AG08396 (cell line): ENCODE results near the gene LRRC10.

Experiments
- DNase-seq: peaks from one replicate; pipeline ENCODE4 v3.0.0; 2012; ENCODE audit warnings: low spot score, mixed read lengths

The LRRC10 gene, protein sequence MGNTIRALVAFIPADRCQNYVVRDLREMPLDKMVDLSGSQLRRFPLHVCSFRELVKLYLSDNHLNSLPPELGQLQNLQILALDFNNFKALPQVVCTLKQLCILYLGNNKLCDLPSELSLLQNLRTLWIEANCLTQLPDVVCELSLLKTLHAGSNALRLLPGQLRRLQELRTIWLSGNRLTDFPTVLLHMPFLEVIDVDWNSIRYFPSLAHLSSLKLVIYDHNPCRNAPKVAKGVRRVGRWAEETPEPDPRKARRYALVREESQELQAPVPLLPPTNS

DNA sequence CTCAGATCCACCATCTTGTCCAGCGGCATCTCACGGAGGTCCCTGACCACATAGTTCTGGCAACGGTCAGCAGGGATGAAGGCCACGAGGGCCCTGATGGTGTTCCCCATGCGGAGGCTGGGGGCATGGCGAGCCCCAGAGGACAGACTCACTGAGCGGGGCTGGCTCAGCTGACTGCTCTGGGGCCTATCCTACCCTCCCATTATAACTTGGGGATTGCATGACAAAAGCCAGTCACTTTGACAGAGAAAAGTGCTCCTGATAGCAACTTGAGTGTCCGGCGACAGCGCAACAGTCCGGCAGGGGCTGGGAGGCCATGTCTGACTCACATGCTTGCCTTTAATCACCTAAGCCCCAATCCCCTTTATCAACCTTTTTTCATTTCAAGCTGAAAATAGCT lies at the start of gene LRRC10:
TSS of gene LRRC10 (minus strand) at position 179 of the 400 bp plus-strand sequence. CDS start at position 110, 69 bp downstream.
- no peak for DNase-seq

DNA sequence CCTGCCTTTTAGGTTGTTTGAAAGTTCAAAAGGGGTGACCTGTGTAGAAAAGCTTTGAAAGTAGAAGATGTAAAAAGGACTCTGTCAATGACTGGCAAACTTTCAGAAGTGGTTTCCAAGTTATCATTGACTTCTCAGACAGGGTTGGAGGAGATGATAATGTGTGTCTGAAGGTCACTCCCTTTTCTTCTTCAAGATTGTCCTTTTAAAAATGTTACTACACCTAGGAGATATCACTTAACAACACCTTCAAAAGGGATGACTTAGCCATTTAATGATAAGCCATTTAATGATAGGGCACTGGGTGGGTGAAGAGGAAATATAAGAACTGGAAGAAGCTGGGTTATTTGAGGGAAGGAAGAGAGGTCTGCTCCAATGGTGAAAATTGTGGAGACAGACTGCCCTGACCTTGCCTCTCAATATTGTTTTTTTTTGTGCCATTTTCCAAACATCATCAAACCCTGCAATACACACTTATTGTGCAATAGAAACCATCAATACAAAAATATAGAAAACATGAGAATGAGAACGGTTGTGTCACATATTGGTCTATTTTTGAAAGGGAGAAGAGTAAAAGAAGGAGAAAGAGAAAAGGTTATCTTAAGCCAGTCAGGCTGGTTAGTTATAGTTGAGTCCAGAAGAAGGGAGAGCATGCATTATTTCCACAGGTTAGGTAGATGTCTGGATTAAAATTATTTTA lies 49.6 kb upstream of the LRRC10 start:
- DNase-seq: no peak

DNA sequence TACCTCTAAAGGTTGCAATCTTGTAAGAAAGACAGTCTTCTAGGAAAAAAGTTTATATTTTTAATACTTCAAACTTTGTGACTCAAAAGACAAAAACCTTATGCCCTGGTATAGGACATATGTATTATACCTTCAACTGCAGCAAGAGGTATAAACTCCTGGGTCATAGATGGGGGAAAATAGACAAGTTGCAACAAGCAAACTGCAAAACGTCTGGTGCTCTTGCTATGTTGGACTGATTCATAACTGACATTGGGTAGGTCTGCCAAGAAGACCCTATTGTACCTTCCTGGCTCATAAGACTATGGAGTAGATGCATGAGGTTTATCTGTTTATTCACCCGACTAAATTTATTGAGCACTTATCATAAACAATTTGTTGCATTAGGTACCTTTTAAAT lies 47.5 kb upstream of the LRRC10 start:
- no peak for DNase-seq

DNA sequence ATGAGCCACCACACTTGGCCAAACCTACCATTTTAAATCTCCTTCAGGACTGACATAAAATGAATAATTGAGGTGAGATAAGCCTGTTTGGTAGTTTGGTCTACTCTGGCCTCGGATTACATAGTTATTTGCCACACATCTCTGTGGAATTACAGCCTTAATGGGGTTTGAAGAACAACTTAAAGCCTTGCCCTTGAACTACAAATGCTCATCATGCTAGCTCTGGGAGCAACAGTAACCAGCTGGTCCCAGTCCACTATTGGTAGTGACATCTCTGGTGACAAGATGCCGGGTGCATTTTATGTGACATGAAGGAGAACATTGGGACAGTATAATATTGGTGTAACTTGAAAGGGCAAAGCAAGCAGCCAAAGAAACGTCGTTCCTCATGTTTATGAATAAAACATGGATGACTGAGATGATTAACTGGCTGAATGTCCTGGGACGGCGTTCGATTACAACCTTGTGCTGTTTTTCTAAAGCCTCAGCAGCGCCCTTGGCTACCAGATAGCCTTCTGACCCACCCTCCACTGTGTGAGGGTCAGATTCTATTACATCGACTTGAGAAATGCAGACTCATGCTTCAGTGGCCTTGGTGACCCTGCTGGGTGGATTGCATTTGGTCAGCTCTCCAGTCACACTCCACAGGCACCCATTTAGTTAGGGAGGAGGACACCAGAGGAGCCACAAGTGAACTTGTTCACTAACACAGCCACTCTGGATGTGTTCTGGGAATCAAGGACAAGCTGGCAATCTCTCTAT lies 46.9 kb upstream of the LRRC10 start:
- peak; percentile 20 for DNase-seq

DNA sequence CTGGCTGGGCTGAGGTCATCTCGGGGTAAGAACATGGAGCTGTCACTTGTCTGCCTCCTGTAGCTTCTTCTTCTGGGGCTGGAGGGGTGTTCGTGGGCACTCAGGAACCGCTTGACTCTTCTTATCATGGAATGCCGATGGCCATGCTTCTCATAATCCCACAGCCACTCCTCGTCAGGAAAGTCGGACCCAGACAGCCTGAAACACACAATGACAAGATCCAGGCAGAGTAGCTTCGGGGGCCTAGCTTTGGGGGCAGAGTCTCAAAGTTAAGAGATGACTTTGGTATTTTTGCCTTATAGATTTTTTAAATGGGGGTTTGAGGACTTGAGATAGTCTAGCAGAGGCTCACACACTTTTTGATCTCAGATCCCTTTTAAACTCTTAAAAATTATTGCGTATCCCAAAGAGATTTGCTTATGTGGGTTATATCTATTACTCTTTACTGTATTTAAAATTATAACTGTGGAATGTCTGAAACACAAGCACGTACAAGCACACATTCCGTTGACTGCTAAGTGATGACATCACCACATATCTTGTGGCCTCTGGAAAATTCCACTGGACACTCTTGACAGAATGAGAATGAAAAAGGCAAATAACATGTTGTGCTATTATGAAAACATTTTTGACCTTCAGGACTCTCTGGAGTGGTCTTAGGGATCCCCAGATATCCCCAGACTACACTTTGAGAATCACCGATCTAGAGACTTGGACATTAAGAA lies 45.1 kb upstream of the LRRC10 start:
- DNase-seq: peak; percentile 67

DNA sequence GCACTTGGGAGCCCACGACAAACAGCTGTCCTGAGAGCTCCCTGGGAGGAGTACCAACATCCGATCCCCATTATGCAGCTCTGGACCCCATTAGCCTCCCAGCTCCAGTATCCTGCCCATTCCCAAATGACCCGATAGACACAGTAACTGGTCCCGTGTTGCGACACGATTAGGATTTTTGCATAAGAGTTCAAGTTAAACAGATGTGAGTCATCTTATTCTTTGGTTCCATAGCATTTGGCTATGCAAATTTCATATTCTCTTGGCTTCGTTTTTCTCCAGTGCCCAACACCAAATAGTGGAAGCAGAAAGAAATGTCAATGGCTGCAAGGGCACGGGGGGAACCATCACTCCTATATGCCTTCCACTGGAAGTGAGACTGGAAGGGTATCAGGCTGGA lies 43.0 kb upstream of the LRRC10 start:
- no peak for DNase-seq

DNA sequence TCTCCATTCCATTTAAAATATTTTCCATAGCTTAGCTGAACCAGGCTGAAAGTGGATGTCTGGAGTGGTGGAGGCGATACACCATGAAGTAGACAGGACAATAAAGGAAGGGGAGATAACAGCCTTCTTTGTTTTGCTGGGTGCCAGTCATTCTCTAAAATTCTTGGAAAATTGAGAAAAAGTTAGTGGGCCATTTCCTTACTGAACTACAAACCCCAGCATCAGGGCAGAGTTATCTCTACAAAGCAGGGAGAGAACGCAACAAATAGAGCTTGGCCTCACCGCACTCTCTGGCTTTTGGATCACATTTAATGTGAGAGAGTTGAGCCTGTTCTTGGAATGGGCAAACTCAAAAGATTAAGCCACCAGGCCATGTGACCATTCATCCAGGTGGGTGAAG lies 41.2 kb upstream of the LRRC10 start:
- no peak for DNase-seq

DNA sequence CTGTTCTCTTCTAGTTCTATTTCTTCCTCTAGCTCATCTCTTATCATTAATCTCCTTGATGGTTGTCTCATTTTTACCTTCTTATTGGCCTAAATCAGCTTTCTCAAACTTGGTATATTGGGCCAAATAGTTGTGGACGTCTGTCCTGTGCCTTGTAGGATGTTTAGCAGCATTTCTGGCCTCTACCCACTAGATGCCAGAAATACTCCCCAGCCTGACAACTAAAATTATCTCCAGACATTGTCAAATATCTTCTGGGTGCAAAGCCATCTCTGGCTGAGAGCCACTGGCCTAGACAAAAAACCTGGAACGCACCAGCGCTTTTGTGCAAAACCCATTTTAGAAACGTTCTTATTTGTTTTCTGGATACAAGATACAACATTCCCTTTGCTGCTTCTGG lies 38.8 kb upstream of the LRRC10 start:
- DNase-seq: no peak

DNA sequence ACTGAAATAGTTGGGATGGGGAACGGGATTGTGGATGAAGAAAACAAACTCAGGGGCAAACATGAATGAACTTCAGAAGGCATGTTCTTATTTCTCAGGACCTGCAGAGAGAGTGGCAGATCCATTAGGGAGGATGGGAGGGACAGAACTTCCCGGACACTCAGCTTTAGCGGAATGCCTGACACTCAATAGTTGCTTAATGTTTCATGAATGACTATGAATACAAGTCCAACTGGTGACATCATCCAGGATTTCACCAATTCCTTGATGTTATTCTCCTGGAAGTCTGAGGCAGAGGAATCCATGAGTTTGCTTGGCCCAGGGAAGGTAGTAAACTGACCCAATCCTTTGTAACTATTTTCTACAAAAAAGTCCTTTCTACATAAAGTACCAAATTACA lies 37.8 kb upstream of the LRRC10 start:
- peak; percentile 35 for DNase-seq

DNA sequence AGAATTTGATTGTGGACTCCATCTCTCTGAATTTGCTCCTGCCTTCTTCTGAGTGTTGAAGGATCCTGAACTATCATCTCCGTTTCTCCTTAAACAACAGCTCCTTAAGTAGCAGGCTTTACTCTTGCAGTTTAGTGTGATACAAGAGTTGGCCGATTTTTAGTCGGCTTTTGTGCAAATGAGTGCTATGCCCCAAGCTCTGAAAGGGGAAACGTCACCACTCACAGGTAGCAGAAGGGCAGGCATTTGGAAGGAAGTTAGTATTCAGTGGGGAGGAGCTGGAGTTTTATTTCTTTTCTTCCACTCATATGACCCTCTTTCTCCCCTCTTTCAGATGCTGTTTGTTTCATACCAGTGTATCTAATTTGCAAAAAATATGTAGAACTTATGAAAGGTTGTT lies 36.5 kb upstream of the LRRC10 start:
- no peak for DNase-seq

DNA sequence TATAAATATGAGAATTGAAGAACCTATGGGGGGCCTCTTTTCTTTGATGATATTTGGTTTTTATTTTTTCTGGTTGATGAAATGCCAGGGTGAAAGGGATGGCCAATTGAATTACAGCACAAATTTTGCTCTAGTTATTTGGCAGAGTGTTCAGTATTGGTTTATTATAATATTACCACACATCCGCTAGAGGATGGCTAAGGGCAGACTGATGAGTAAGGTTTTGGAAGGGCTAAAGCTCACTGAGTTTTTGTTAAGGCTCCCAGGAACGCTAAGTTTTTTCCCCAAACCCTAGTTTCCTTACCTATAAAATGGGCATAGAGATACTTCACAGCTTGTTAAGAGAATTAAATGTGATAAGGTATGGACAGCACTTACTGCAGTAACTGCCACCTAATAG lies 34.3 kb upstream of the LRRC10 start:
- peak; percentile 17 for DNase-seq

DNA sequence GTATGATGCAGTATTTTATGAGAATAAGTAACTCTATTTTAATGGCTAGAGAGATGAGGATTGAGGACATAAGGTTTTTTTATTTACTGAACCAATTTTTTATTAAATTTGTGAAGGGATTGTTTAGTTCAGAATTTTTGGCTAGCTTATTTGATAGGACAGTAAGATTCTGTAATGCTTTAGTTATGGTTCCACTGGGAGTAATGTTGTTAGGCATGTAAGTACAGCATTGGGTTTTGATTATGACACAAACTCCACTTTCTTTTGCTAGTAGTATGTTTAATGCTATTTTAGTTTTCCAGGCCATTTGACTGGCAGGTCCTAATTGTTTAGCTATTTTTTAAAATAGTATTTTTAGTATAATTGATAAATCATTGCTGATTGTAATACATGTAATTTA lies 33.8 kb upstream of the LRRC10 start:
- DNase-seq: no peak

DNA sequence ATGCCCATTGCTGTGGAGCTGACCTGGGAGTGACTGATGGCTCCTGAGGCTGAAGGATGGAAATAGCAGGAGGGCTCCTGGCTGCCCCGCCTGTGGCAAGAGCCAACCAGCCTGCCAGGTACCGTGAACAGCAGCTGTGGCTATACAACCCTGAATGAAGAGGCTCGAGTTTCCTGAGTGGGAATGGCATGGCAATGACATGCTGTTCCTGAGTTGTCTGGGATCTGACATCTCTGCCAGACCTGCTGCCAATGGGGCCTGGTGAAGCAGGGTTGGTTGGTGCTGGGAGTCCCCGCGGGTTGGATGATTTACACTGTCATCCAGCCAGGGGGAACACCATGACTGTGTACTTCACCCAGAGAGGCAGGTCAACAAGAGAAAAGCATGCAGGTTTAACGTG lies 31.8 kb upstream of the LRRC10 start:
- DNase-seq: no peak

DNA sequence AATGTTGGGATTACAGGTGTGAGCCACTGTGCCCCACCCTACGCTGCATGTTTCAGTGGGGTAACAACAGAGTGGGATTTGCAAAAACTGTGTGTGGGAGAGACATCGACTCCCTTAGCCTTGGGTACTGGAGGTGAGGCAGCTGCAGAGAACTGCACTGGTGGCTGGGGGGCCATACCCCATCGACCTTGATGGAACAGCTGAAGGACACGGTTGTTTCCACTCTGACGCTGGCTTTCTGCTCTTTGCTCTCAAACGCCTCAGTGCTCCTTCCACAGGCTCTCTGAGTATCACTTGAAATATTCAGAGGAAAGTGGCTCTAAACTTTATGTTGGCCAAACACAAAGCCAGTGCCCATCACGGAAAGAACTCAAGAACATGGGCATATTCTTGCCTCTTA lies 30.8 kb upstream of the LRRC10 start:
- DNase-seq: no peak

DNA sequence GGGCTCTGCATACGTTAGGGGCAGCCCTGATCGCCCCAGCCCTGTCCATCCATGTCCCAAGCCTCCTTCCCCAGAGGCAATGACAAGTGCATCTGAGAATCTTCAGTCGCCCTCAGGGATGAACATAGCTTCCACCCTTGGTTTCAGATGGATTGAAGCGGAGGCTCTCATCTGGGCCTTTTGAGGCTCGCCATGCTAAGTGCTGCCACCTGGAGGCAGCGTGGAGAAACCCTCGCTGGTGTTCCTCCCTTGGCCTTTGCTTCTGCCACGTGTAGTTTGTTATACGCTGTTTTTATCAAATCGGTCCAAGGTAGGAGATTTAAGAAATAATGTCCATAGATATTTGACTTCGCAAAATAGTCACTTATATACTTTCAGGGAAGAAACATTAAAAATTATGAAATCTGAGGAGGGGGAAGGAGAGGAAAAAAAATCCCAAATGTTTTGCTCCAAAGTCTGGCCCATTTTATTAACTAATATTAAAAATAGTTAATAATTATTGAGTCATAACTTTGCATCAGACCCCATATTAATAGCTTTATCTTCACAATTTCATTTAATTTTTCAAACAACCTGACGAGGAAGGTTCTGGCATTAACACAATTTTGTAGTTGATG lies 28.8 kb upstream of the LRRC10 start:
- DNase-seq: peak; percentile 83

DNA sequence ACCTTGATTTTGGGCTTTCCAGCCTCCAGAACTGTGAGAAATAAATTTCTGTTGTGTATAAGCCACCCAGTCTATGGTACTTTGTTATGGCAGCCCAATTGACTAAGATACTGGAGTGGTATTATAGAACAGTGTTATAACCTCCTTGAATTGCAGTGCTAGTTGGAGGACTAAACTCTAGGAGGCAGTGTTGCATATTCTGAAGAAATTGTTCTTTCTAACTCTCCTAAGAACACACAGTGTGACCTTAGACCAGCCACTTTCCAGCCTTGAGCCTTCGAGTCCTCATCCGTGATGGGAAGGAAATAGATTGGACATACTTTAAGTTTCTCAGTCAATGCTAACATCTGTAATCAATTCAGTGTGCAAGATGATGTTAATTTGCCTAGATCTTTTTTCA lies 22.4 kb upstream of the LRRC10 start:
- DNase-seq: no peak

DNA sequence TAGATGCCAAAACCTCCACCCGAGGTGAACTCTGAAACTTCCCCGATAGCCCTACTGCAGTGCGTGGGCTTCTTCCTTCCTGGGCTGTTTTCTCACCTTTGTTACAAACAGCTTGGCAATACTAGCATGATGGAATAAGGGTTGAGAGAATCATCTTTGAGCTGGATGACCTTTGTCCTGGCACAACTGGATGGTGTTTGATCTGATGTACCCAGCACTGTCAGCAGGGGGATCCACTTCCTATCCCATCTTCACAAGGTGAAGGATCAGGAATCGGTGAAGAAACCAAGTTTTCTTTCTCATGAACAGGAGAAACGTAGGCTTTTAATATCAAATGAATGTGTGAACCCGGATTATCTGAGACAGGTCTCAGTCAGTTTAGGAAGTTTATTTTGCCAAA lies 19.5 kb upstream of the LRRC10 start:
- no peak for DNase-seq

DNA sequence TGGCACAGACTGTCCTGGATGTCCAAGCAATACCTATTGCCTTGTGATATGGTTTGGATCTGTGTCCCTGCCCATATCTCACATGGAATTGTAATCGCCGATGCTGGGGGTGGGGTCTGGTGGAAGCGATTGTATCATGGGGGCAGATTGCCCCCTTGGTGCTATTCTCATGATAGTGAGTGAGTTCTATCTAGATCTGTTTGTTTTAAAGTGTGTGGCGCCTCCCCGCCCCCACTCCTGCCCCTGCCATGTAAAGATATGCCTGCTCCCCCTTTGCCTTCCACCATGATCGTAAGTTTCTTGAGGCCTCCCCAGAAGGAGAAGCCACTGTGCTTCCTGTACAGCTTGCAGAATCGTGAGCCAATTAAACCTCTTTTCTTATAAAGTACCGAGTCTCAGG lies 16.8 kb upstream of the LRRC10 start:
- DNase-seq: no peak

DNA sequence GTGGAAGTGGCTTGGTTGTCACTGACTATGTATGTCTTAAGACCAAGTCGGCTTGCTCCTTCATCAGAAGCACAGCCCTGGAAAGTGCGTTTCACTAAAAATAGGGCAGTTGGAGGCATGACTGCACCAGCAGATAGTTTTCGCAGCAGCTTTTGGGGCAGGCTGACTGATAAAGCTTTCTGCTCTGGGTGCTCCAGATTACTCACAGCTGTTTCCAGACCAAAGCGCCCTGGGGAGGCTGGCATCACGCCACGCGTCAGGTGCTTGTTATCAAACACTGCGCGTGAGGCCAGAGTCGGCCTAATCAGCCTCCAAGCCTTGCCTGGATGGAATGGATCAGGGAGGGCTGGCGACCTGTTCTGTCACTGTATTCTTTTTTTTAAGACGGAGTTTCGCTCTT lies 13.3 kb upstream of the LRRC10 start:
- peak; percentile 21 for DNase-seq

DNA sequence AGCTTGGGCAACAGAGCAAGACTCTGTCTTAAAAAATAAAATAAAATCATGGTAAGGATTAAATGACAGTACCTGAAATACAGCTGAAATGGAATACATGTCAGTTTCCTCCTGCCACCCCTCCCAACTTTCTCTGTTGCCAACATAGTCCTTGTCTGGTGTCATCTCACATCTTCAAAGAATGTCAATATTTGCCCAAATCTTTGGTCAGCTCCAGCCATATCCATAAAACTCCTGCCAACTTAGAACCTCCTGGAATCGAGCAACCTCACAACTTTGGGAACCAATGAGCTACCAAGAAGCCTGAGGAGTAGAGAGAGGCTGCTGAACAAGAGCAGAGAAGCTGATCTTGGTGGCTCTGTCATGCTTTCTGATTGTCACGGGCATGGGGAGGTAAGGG lies 10.8 kb upstream of the LRRC10 start:
- DNase-seq: no peak

DNA sequence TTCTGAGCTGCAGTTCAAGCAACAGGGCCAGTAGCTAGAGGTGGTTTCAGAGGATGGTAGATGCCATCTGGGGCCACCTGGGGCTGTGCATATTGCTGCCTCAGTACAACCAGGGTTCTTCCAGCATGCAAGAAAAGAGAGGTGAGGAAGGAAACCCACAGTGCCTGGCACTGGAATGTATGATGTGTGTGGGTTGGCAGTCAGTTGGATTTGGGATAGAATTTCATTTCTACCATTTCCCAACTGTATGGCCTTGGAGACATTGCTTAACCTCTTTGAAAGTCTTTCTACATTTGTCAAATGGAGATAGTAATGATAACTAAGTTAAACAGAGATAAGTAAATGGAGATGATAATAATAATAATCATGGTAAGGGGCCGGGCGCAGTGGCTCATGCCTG lies 10.2 kb upstream of the LRRC10 start:
- no peak for DNase-seq

DNA sequence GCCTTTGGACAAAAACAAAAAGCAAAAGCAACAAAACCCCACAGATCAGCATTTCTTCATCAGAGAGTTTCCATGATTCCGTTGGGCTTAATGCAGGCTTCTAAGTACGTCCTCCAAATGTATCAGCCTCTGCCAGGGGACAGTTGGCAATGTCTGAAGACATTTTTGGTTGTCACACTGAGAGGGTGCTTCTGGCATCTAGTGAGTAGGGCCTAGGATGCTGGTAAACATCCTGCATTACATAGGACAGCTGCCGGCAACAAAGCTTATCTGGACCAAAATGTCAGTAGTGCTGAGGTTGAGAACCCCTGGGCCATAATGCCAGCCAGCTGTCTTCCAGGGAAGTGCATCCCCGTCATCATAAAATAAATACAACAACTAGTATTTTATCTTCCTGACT lies 9.4 kb upstream of the LRRC10 start:
- DNase-seq: no peak
